ENCODE measurements around the gene CTNNA2.

Gene CTNNA2

DNA sequence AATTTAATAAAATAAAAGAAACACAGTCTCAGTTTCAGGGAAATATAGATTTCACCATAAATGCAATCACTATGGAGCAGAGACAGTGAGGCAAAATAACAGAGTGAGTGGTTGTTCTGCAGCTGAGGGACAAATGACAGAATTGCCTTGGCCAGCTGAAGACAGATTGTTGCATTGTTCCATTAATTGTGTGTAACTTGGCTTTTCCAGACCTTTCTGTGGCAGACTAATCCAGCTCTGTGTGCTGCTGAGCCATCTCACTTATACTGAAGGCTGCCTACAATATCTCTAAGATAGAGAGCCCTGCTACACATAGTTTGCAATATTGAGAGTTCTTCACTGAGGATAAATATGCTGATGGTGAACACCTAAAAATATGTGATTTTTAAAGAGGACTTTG, 780.2 kb downstream of the CTNNA2 start:
- H3K4me3 ChIP-seq (replicated peaks in 1 of 2; ENCODE audit: low read depth in 2 of 2, low read length in 2 of 2), result no peak overlapping the region
- TF ChIP-seq, protein P1, sequence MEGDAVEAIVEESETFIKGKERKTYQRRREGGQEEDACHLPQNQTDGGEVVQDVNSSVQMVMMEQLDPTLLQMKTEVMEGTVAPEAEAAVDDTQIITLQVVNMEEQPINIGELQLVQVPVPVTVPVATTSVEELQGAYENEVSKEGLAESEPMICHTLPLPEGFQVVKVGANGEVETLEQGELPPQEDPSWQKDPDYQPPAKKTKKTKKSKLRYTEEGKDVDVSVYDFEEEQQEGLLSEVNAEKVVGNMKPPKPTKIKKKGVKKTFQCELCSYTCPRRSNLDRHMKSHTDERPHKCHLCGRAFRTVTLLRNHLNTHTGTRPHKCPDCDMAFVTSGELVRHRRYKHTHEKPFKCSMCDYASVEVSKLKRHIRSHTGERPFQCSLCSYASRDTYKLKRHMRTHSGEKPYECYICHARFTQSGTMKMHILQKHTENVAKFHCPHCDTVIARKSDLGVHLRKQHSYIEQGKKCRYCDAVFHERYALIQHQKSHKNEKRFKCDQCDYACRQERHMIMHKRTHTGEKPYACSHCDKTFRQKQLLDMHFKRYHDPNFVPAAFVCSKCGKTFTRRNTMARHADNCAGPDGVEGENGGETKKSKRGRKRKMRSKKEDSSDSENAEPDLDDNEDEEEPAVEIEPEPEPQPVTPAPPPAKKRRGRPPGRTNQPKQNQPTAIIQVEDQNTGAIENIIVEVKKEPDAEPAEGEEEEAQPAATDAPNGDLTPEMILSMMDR (IDR thresholded peaks at IDR 0.05; ENCODE audit: low read depth, low read length), result no peak
- DNase-seq (ENCODE audit: low read depth in 2 of 2), result no peak

DNA sequence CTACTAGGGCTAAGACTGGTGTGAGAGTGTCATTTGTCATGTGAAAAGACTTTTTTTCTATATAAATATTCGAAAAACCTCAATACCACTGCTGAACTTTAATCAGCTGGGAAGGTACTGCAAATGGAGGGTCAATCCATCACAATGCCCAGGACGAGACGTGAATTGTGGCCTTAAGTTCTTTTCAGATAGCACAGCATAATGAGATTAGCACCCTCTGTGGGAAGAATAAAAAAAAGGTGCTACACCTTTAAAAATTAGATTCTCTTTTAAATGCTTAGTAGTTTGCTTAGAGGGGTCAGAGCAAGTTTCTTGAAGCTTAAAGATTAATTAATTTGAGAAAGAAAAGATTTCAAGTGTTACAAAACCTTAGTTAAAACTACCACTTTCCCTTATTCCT, 786.1 kb downstream of the CTNNA2 start:
- no peak overlapping the region for H3K4me3 ChIP-seq (replicated peaks in 1 of 2; ENCODE audit: low read depth in 2 of 2, low read length in 2 of 2)
- DNase-seq (ENCODE audit: low read depth in 2 of 2), result no peak
- TF ChIP-seq, protein P1 (IDR thresholded peaks at IDR 0.05; ENCODE audit: low read depth, low read length), result no peak

DNA sequence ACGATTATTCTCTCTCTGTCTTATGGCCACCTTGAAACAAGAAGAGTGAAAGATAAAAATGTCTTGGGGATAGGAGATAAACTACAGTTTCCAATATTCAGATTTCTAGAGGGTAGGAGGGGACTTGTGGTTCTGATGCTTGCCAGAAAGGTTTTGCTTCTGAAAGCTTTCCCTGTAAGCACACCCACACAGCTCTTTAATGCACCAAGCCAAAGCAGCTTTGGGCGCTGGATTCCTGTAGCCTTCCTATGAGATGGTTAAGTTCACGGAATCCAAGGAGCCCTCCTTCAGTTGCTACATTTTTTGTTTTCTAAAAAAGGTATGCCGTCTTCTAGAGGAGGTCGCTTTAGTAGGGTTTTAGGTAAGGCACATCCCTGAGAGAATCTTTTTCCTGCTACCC, 786.8 kb downstream of the CTNNA2 start:
- DNase-seq (ENCODE audit: low read depth in 2 of 2), result no peak
- TF ChIP-seq, protein P1 (IDR thresholded peaks at IDR 0.05; ENCODE audit: low read depth, low read length), result no peak
- no peak overlapping the region for H3K4me3 ChIP-seq (replicated peaks in 1 of 2; ENCODE audit: low read depth in 2 of 2, low read length in 2 of 2)

DNA sequence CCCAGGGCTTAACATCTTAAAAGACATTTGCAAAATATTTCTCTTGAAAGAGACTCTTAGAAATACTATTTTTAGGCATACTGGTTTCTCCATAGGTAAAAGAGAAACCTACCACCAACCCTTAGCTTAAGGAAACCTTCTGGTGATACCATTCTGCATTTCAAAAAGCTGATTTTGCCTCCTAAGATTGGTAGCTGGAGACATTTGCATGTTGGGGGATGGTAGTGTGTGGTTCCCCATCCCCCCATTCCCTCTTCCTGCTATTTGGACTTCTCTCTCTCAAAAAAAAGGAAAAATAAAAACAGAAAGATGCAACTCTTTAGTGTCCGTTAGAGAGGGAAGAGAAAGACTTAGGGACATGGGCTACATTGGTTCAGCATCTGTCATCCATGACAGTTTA, 787.5 kb downstream of the CTNNA2 start:
- H3K4me3 ChIP-seq (replicated peaks in 1 of 2; ENCODE audit: low read depth in 2 of 2, low read length in 2 of 2), result no peak overlapping the region
- no peak for DNase-seq (ENCODE audit: low read depth in 2 of 2)
- TF ChIP-seq, protein P1 (IDR thresholded peaks at IDR 0.05; ENCODE audit: low read depth, low read length), result no peak

DNA sequence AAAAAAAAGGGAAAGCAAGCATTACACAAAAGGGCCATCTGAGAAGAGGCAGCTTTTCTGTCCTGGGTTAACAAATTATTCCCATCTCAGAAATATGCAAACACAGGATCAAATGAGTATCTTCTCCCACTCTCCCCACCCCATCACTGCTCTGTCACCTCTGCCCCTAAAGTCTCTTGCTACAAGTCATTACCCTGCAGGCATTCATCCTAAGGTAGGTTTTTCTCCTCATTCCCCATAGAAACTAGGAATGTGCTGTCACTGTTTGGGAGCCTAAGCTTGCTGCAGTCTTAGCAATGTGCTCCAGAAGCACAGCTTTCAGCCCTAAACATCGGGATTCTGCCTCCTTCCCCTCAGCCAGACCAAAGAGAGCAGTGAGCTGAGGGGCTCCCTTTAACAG, 788.1 kb downstream of the CTNNA2 start:
- TF ChIP-seq, protein P1 (IDR thresholded peaks at IDR 0.05; ENCODE audit: low read depth, low read length), result no peak
- H3K4me3 ChIP-seq (replicated peaks in 1 of 2; ENCODE audit: low read depth in 2 of 2, low read length in 2 of 2), result no peak overlapping the region
- DNase-seq (ENCODE audit: low read depth in 2 of 2), result no peak

DNA sequence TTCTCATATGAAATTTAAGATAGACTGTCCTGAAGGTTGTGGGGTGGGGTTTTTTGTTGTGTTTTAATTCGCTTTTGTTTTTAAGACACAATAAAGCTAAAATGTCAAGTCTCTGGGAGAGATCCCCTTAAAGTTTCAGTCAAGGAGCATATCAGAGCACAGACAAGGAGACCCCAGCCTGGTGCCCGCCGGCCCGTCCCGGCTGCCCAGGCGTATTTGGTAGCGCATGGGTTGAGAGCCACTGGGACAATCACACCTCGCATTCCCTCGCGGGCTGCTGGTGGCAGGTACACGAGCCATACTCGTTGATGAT, 789.1 kb downstream of the CTNNA2 start:
- no peak for DNase-seq (ENCODE audit: low read depth in 2 of 2)
- TF ChIP-seq, protein P1 (IDR thresholded peaks at IDR 0.05; ENCODE audit: low read depth, low read length), result no peak
- no peak overlapping the region for H3K4me3 ChIP-seq (replicated peaks in 1 of 2; ENCODE audit: low read depth in 2 of 2, low read length in 2 of 2)

DNA sequence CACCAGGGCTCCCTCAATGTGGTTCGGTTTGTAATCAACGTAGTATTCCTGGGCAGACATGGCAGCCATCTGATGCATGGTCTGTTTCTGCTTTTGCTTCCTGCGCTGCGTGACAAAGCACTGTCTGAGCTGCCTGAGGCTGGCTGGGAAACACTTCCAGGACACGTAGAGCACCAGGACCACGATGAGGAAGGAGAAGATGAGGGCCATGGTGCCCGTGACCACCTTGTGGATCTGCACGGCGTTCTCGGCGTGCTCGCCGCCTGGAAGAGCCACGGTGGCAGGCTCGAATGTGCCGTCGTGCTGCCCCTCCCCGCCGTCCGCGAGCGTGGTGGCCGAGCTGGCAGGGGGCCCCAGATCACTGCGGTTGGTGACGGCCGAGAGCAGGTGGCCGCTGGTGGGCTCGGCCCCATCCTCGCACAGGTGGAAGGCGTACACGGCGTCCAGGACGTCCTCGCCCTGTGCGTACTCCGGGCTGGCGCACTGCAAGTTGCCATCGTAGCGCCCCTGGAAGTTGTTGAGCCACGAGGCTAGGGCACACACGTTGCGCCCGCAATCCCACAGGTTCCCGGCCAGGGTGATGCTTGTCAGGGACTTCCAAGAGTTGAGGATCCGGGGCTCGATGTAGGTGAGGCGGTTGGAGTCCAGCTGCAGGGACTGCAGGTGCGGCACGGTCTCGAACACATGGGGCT, 789.6 kb downstream of the CTNNA2 start:
- TF ChIP-seq, protein P1 (IDR thresholded peaks at IDR 0.05; ENCODE audit: low read depth, low read length), result no peak
- DNase-seq (ENCODE audit: low read depth in 2 of 2), result no peak
- no peak overlapping the region for H3K4me3 ChIP-seq (replicated peaks in 1 of 2; ENCODE audit: low read depth in 2 of 2, low read length in 2 of 2)

Data from cardiac fibroblast (primary cell).